COR-L47 (cell line): ENCODE measurements around the gene LHPP.

Source experiments
- DNase-seq: peaks from one replicate; lab custom pipeline; 2025; lab: John Stamatoyannopoulos, UW

Gene LHPP

DNA sequence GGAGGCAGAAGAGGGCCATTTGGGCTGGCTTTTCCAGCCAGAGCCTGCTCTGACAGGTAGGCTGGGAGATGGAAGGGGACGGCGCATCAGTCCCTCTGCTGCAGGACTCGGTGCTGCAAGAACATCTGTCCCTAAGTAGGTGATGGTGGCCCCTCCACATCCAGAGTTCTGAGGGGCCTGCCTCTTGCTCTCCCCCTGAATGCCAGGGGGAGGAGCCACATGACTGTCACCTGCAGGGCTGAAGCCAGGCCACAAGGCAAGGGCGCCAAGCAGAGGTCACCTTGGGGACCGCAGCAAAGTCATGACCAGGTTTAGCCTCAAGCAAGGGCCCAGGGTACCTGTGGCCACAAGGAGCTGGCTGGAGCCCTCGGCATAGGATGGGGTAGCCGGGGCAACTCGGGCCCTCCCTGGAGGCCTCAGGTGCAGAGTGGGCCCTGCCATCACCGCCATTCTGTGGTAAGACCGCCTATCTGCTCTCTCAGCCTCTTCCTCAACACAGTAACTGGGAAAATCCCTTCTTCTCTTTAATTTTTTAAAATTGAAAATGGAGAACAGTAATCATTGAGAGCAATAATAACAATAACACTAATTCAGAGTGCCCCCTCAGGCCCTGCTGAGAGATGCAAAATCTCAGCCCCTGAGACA, 183.3 kb downstream of the LHPP start:
- DNase-seq: no peak

DNA sequence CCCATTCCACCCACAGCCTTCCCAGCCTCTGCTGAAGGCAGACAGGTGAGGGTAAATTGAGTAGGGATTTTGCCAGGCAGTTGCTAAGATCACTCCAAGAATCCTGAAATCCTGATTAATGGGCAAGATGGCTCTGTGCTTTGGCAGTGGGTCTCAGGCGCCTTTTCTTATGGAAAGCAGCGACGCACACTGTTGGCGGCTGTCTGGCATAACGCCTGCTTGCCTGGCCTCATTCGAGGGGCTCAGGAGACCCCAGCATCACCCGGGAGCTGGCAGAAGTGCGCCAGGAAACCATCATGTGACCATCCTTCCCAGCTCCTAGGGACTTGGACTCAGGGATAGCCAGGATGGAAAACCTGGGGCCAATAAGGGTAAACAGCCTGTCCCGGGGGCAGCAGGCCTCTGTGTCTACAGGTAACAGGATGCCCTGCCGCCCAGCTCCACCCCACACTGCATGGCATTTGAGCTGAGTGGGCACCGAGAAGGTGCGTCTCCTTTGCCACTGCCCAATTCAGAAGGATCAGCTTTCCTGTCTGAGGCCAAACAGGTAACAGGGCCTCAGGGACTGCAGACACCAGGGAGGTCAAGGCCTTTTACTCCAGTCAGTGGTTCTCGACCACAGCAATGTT, 184.0 kb downstream of the LHPP start:
- no peak for DNase-seq

DNA sequence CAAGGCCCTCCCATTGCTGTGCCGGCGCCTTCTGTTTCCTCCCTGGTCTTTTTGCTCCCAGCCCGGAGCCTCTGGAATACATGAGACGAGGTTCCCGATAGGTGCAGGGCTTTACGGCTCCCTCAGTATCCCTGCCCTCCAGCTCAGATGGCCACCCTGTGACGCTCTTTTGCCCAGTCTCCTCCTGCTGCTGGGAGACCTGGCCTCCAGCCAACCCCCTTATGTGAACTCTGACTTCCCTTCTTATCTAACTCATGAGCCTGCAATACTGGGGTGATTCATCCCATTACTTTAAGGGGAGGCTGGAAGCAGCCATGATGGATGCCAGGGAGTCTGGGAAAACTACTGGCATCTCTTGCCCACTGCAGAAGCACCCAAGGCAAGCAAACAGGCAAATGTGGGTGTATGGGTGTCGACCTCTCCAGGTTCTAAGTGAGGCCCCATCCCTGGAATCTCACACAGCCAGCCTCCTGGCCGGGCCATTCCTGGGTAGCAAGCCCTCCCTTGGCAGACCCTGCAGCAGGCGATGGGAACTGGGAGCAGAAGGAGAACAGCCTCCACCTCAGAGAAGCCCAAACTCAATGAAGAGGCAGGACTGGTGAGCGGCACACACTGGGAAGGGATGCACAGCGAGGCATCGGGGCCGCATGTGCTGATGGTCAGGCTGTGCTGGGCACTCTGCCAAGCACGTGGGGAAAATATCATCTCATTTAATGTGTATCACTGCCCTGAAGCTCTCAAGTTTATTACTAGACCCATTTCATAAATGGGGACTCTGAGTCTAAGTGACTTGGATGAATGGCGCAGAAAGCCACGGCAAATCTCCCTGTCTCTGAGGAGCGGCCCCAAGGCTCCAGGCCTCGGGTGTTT, 185.1 kb downstream of the LHPP start:
- no peak for DNase-seq

DNA sequence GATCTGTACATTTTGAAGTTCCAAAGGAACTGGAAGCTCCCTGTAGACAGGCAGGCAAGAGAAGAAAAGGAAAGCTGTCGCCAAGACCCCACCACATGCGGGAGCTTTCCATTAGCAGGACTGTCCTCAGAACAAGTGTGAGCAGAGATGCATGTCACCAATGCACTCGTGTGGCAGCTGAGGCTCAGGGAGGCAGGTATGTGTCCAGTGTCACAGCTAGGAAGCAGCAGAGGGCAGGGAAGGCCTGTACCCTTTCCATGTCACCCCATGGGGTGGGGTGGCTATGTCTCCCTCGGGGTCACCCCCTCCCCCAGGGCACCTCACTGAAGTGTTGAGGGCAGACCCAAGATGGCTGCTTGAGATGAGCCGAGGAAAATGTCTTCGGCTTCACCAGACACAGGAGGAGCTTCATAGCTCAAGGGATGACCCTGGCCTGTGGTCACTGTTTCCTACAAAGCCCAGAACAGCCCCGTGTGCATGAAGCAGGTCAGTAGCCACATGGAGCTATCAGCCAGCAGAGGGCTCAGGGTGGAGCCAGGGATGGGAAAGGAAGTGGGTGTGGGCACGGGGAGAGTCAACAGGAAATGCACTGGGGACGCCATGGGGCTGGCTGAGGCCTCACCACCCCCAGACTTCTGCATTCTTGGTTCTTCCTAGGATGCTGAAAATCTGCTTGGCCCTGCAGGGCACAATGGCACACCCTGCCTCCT, 186.0 kb downstream of the LHPP start:
- peak; percentile 8 for DNase-seq

DNA sequence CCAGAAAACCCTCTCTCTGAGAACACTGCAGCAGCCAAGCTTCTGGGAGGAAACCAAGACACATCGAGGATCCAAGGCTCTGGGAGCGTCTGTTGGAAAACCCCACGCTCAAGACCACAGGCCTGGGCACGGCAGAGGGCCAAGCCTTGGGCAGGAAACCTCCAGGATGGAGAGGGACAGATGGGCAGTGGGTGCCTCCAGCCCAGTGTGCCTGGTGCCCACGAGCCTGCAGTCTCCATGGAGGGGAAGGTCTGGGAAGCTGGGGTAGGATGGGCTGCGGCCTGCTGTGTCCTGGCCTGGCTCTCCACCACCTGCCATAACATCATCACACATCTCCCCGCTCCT, 186.5 kb downstream of the LHPP start:
- DNase-seq: no peak

DNA sequence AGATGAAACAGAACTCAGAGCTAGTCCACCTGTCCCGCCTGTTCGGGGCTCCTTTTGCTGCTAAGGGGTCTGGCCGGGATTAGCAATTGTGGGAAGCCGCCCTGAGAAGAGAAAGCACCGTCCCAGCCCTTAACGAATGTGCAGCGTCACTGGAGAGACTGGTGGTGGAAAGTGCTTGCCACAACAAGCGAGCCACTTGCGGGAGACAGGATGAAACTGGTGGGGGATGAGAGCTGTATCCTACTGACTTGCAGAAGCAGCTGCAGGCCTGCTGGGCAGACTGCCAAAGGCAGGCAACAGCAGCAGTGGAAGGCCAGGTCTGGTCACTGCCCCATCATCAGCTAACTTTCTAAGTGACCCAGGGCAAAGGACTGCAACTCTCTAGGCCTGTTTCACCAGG, 187.1 kb downstream of the LHPP start:
- DNase-seq: peak; percentile 73

DNA sequence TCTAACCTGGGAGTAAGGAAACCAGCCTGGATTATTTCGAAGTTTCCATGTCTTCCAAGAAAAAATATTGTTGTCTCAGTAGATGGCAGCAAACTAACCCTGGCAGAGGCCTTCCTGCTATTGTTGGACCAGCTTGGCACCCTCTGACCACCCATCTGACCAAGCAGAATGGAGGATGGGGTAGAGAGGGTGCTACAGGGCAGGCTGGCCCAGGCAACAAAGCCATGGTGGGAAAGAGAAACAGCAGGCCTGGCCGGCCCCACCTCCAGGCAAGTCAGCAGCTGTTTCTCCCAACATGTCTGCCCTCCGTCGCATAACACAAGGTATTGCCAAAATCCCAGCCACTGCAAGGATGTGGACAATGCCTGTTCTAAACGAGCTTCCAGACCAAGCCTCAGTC, 187.6 kb downstream of the LHPP start:
- DNase-seq: no peak

DNA sequence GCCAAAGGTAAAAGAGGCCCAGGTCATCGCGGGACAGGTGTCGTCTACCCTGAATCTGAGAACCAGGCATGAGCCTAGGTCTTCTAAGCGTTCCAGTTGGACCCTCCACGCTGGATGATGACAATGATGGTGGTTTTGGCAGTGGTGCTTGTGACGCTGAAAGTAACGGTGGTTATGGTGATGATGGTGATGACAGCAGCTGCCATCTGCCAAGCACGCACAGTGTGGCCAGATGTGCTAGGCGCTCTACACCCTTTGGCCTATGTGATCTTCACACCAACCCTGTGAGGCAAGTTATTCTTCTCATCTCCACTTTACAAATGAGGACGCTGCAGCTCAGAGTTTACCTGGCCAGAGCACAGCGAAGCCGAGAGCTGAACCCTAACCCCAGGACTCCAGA, 188.6 kb downstream of the LHPP start:
- DNase-seq: no peak

DNA sequence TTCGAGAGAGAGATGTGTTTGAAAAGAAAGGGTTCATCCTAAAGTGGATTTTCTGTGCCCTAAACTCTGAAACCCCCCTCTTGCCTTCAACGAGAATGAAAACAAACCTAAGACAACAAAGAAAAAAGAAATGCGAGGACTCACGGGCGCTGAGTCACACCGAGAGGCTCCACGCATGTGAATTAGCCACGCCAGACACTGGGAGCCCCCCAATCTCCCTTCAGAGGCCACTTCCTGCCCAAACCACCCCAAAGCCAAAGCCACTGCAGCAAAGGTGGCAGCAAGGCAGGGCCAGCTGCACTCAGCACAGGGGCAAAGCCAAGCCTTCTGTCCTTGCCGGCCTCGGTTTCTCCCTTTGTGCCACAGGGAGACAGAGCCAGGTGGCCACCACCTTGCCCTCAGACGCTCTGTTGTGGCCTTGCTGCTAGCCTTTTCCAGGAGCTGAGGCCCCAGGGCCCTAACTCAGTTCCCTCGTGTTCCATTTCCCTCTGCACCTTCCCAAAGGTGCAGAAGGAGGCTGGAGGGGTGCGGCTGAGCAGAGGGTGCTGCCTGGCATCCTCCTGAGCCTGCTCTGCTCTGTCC, 189.3 kb downstream of the LHPP start:
- no peak for DNase-seq

DNA sequence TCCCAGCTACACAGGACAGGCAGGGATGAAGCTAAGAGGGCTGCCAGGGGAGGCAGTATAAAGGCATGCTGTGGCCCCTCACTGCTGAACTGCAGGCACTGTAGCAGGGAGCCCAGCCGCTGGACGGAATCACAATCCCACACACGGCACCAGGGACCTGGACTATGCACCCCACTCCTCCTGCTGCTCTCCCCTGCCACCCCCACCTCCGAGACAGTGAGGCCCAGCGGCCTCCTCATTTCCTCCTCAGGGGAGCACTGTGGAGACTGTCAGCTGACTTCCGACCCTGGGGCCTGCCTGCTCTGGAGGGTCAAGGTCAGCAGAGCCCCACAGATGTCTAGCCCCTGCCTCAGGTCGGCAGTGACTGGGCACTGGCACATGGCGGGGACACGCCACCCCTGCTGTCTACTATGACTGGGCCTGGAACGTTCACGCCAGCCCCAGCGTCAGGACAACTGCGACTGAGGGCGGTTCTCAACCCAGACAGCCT, 189.8 kb downstream of the LHPP start:
- no peak for DNase-seq

DNA sequence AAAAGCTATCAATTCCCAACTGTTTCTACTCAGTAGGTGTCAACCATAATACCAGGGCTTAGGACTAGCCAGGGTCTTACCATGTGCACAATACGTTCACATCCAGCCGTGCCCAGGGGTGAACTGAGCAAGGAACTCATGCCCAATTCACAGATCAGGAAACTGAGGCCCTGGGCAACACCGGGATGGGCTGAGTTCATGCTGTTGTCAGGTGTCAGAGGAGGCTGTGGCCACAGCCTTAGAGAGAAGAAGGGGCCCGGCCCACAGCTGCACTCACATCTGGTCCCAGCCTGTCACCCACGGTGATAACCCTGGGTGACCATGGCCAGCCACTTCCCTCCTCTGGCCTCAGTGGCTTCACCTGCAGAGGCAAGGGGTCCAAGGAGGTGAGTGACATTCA, 190.6 kb downstream of the LHPP start:
- no peak for DNase-seq

DNA sequence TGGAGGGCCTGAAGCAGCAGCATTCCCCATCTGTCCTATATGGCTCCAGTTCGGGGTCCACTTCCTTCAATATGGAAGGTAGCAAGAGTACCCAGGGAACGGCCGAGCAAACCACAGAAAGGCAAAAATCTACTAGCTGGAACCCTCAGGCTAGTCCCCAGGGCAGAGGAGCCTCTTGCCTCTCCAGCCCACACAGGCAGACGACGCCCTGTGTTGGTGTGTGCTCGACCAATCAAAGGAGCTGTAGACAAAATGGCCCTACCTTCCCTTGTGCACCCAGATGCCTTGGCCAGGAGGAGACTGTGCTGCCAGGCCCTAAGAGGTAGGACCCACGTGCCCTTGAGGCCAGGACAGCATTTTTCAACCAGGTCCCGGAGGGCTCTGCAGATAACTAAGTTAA, 191.1 kb downstream of the LHPP start:
- DNase-seq: no peak

DNA sequence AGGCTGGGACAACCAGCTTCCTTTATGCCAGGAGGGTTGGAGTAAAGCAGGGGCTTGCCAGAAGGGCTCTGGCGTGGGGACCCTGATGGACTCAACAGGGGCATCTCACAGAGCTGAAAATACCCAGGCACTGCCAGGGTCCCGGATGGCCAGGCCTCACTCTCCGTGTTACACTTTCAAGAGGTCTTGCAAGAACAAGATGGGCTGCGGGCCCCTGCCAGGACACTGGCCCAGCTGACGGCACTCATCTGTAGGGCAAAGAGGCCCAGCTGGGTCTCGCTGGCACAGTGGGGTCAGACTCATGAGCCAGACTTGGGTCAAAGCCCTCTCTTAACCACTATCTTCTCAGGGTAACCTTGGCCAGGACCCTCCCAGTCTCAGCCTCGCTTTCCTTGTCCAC, 191.7 kb downstream of the LHPP start:
- no peak for DNase-seq

DNA sequence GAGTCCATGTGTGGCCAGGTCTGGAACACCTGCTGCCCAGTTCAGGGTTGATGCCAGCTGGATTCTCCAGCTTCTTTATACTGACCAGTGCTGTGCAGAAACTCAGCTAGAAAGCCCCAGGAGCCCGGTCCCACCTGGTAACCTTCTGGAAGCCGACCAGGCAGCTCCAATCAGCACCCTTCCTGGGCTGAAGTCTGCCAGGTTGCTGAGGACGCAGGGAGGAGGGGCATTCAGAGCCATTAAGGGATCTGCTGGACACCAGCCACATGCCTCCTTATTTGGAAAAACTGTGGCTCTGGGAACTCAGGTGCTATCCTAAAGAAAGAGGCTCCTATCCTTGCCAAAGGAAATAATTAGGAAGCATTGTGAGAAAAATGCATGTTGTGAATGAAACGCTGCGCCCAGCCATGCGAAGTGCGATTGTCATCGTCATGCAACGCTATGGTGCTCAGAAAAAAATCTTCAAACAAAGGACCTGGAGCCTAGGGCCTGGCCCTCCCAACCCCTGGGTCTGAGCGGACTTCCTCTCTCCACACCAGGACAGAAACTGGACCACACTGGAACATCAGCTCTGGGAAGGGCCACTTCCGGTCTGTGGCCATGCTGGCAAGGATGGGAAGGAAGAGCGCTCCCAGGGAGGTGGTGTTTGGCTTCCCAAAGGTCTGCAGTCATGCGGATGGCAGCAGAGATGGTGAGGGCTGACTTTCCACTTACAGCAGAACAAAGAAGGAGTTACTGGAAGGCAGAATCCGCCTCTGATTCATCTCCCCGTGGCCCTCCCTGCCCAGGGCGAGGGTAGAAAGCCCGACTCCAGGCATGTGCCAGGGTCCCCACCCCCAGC, 192.4 kb downstream of the LHPP start:
- peak; percentile 83 for DNase-seq

DNA sequence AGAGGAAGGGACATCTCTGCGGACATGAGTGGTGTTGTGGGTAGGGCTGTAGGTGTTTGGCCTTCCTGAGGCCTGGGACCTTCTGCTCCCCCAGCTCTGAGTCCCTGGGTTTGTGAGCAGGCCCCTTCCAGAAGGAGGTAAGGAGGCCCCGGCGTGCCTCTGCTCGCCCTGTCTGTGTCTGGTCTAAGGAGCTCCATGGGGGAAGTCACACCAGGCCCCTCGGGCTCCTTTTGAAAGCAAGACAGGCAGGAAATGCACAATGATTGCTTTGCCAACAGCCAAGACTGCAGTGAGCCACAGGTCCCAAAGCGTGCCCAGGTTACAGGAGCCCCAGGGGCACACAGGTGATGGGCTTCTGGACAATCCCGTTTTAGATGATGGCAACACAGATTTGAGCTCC, 193.1 kb downstream of the LHPP start:
- no peak for DNase-seq

DNA sequence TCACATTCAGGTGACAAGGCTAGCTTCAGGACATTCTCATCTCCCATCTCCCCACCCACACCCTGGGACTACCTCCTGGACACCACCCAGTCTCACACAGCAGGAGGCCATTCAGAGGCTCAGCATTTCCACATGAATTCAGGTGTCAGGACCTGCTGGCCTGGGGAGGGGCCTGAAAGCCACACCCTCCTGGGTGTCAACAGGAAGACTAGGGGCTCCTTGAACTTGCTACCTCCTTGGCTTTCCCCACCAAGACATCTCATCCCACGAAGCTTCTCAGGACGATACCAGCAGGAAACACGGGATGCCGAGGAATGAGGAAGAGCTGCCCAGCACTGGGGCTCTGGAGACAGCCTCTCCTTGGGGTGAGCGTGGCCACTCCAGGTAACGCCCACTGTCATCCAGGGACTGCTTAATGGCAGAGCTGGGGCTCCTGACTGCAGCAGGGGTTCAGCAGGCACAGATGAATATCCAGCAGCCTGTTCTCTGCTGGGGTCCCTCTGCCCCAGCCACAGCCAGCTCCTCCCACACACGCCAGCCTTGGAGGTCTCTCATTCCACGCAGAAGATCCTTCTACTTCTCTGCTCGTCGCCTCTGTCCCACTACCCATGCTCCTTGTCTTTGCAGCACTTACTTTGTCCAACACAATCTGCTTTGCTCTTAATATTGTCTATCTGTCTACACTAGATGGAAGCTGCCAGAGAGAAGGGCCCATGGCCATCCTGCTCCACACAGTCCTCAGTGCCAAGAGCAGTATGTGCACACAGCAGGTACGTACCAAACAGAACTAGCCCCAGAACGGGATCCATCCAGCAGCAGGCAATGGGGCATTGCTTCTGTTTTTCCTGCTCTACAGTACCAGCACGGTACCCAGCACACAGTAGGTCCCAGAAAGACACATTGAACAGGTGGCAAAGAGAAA, 193.8 kb downstream of the LHPP start:
- no peak for DNase-seq

DNA sequence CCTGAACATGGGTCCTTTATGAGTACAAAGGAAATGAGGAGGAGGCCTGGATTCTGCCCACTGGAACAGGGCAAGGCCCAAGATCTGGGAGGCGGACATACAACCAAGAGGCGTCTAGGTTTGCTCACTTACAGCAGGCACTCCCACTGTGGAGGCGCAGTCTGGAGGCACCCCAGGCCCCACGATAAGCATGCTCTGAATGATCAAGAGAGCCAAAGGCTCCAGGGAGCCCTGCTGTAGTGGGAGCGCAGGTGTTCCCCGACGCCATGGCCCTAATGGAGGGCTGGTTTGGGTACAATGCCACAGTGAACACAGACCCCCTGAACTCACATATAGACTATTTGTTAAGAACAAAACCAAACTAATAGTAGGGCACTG, 194.5 kb downstream of the LHPP start:
- DNase-seq: no peak

DNA sequence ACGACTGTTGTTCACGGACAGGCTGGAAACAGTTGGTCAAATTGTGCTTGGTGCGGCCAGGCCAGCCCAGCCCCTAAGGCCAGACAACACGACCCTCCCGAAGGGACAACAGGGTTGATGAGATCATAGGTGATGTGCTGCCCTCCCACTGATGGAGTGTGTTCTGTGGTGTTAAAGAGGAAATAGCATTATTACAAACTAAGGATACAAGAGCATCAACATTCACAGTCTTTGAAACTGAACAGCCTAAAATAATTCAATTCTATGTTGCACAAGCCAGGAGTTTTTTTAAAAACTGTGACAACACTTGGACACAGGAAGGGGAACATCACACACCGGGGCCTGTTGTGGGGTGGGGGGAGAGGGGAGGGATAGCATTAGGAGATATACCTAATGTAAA, 194.9 kb downstream of the LHPP start:
- DNase-seq: no peak

DNA sequence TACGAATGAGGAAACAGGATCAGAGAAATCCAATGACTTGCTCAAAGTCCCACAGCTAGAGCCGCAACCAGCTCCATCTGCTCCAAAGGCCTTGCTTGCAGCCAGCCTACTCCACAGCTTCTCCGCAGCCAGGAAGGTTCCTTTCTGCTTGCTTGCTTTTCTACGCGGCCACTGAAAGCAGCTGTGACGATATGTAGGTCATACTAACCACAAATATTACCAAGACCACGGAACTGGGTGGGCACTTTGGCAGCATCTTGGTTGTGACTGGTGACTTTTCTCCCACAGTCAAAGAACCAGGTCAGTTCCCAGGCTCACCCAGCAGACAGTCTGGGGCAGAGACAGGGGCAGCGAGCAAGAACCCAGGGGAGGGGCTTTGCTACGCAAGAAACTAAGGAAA, 196.2 kb downstream of the LHPP start:
- no peak for DNase-seq

DNA sequence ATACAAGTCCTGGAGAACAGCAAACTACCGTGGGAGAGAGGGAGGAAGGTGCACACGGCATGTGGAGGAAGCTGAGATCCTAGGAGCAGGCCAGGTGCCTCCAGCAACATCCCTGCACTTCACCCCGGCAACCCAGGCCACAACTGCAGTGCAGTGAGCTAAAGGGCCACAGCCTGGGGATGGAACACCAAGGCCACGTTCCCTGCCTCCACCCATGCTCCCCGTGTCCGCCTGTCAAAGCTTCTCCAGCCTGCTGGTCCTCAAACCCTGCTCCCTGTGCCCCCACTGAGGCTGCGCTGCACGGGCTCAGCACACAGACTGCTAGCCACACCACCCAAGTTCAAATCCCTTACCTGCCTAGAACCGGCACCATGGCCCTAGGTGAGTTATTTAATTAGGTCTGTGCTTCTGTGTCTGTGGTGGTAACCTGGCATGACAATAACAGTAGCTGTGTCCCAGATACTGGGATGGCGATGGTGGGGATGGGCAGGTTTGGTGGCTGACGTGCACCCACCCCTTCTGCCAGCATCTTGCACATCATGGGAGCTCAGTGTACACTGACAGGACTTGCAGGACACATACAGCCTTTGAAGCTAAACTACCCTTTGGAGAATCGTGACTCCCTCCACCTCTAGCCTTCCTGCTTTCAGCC, 197.1 kb downstream of the LHPP start:
- DNase-seq: no peak
